ENCODE measurements around the gene PKN1. TPM values are rescaled to one million over a fixed set of nuclear protein-coding genes. Genes with fewer than 3 reads are reported as not detected.

The PKN1 gene
- total RNA-seq, 3 donors from 2014 or later (not counting 1 experiment from before 2014, with no cell fraction given): 323 to 351 (median 350) TPM

- 91% methylated on average over 2 of the region's 3 CpGs for WGBS (ENCODE audit: insufficient coverage)
- H3K36me3 ChIP-seq (ENCODE audit: control insufficient read depth, insufficient read depth, low read length): peaks cover 55% of the 10 kb centered on the region
- H3K4me1 ChIP-seq (ENCODE audit: control insufficient read depth, insufficient read depth, low read length): peaks cover 93% of the 10 kb centered on the region
- no peaks in the 10 kb centered on the region for H3K9me3 Mint-ChIP-seq
- peak overlapping the region; percentile 45 for H3K4me3 Mint-ChIP-seq
- no peaks in the 10 kb centered on the region for H3K36me3 Mint-ChIP-seq
- intact Hi-C loops (cut with micrococcal nuclease): no loop called here
- H3K9me3 ChIP-seq (ENCODE audit: control insufficient read depth, insufficient read depth, low read length): no peaks in the 10 kb centered on the region
- no peak overlapping the region for H3K27ac ChIP-seq (ENCODE audit: low read length)
- TF ChIP-seq CTCF (IDR thresholded peaks at IDR 0.05): no peak
- peak in 1 of 2 donors; percentile 31 for DNase-seq
- peak overlapping the region; percentile 92 for H3K27ac Mint-ChIP-seq
- no peak overlapping the region for H3K4me3 ChIP-seq (ENCODE audit: low read length)
- ATAC-seq: no peak
- H3K27me3 Mint-ChIP-seq (ENCODE audit: low read depth in 2 of 2): no peaks in the 10 kb centered on the region
- H3K4me1 Mint-ChIP-seq: peaks cover 57 to 74% of the 10 kb centered on the region in 2 donors
- H3K27me3 ChIP-seq (ENCODE audit: control insufficient read depth, insufficient read depth, low read length): no peaks in the 10 kb centered on the region
These were observed 19.4 kb upstream of the PKN1 start for GRCh38 chr19:14413693-14414181.

- Histone ChIP-seq H3K9me3 (ENCODE audit: control insufficient read depth, insufficient read depth, low read length) (no peaks in the 10 kb centered on the region), H3K4me3 (ENCODE audit: low read length) (no peak overlapping the region), H3K4me1 (ENCODE audit: control insufficient read depth, insufficient read depth, low read length) (peaks cover 86% of the 10 kb centered on the region), H3K27me3 (ENCODE audit: control insufficient read depth, insufficient read depth, low read length) (no peaks in the 10 kb centered on the region), H3K27ac (ENCODE audit: low read length) (peak overlapping the region; percentile 28), H3K36me3 (ENCODE audit: control insufficient read depth, insufficient read depth, low read length) (peaks cover 41% of the 10 kb centered on the region)
- Mint-ChIP-seq H3K27ac (peak overlapping the region; percentile 93 to 98), H3K4me1 (peaks cover 59 to 73% of the 10 kb centered on the region in 2 donors), H3K9me3 (no peaks in the 10 kb centered on the region), H3K27me3 (ENCODE audit: low read depth in 2 of 2) (no peaks in the 10 kb centered on the region), H3K36me3 (no peaks in the 10 kb centered on the region), H3K4me3 (peak overlapping the region; percentile 81)
- intact Hi-C loops (cut with micrococcal nuclease): loop anchor here (5.0 kb wide), 1 partner anchor 102 kb away; the partner anchor contains the start of gene DNAJB1
- ATAC-seq (no peak), DNase-seq (no peak)
- WGBS (ENCODE audit: insufficient coverage): 85% methylated on average over 8 of the region's 8 CpGs
- TF ChIP-seq CTCF (IDR thresholded peaks at IDR 0.05): no peak
These were observed 18.0 kb upstream of the PKN1 start for GRCh38 chr19:14414926-14415690.

- H3K9me3 ChIP-seq (ENCODE audit: control insufficient read depth, insufficient read depth, low read length): no peaks in the 10 kb centered on the region
- intact Hi-C loops (cut with micrococcal nuclease): loop anchor here (5.0 kb wide), 1 partner anchor 100 kb away; the partner anchor contains the start of gene DNAJB1
- 32% methylated on average over 6 of the region's 6 CpGs for WGBS (ENCODE audit: insufficient coverage)
- peaks cover 69% of the 10 kb centered on the region for H3K4me1 ChIP-seq (ENCODE audit: control insufficient read depth, insufficient read depth, low read length)
- H3K4me3 ChIP-seq (ENCODE audit: low read length): no peak overlapping the region
- H3K27ac ChIP-seq (ENCODE audit: low read length): peak overlapping the region; percentile 24
- H3K27me3 ChIP-seq (ENCODE audit: control insufficient read depth, insufficient read depth, low read length): no peaks in the 10 kb centered on the region
- Mint-ChIP-seq H3K4me1 (peaks cover 50 to 63% of the 10 kb centered on the region in 2 donors), H3K27ac (peak overlapping the region; percentile 93 to 98), H3K36me3 (no peaks in the 10 kb centered on the region), H3K9me3 (no peaks in the 10 kb centered on the region), H3K4me3 (peak overlapping the region; percentile 81), H3K27me3 (ENCODE audit: low read depth in 2 of 2) (no peaks in the 10 kb centered on the region)
- peaks cover 24% of the 10 kb centered on the region for H3K36me3 ChIP-seq (ENCODE audit: control insufficient read depth, insufficient read depth, low read length)
- DNase-seq (no peak), ATAC-seq (no peak)
- TF ChIP-seq CTCF (IDR thresholded peaks at IDR 0.05): no peak
These were observed 16.3 kb upstream of the PKN1 start for GRCh38 chr19:14416817-14417231.
